Aorta (tissue), 5 donors: ENCODE data around the gene EBF4. TPM values are rescaled to one million over a fixed set of nuclear protein-coding genes. Genes with fewer than 3 reads are reported as not detected.
"Not testable (repeated sequence)": the region's sequence is repeated elsewhere in the genome, so short reads cannot be mapped to it uniquely, and the experiment has no call there.

Source experiments
- ATAC-seq: fragments of 200-7000 bp; cut with Tn5 transposase; one replicate; pipeline ENCODE4 v1.9.1; 2022; ENCODE audit warnings: moderate library complexity; ENCODE audit not compliant: low FRiP score
- DNase-seq, 2 donors: peaks; one replicate each; pipeline ENCODE4 v3.0.0-alpha.2; 2020
- H3K27ac ChIP-seq, 2 donors: one replicate each; pipeline ENCODE4 v1.5.1; 2013; ENCODE audit warnings: low read length in 2 of 2, mild to moderate bottlenecking in 2 of 2, moderate library complexity in 2 of 2, control low read depth in 1 of 2, inconsistent platforms in 1 of 2, low read depth in 1 of 2
- H3K27me3 ChIP-seq, 2 donors: one replicate each; pipeline ENCODE4 v1.6.1; 2013; ENCODE audit warnings: control low read depth in 1 of 2, low read length in 1 of 2, mild to moderate bottlenecking in 1 of 2, moderate library complexity in 1 of 2; ENCODE audit not compliant: insufficient read depth in 2 of 2, control insufficient read depth in 1 of 2
- H3K36me3 ChIP-seq, 2 donors: one replicate each; pipeline ENCODE4 v1.6.1; 2013; ENCODE audit warnings: control low read depth in 1 of 2, low read length in 1 of 2, mild to moderate bottlenecking in 1 of 2; ENCODE audit not compliant: insufficient read depth in 2 of 2, control insufficient read depth in 1 of 2
- H3K4me1 ChIP-seq, 2 donors: one replicate each; pipeline ENCODE4 v1.6.1; 2013; ENCODE audit warnings: low read length in 2 of 2, control low read depth in 1 of 2, mild to moderate bottlenecking in 1 of 2, moderate library complexity in 1 of 2; ENCODE audit not compliant: insufficient read depth in 2 of 2, control insufficient read depth in 1 of 2
- H3K4me3 ChIP-seq, 2 donors: one replicate each; pipeline ENCODE4 v1.5.1; 2013; ENCODE audit warnings: low read length in 2 of 2, control low read depth in 1 of 2, mild to moderate bottlenecking in 1 of 2
- H3K9me3 ChIP-seq: one replicate; pipeline ENCODE4 v1.6.1; 2013; ENCODE audit warnings: mild to moderate bottlenecking, low read length; ENCODE audit not compliant: control insufficient read depth
- WGBS, 2 donors: extraction: QIAGEN DNeasy Blood & Tissue Kit; methylation state at CpG; one replicate each; pipeline ENCODE4 v1.1.7; 2013; 5-methylcytosine and 5-hydroxymethylcytosine counted together
- intact Hi-C, 2 donors: fragments of 100-400 bp; cut with DNase I; formaldehyde crosslinking; loops; one replicate each; pipeline versions ENCODE4 v1.14.2 to v1.15.0; 2022
- polyA plus RNA-seq, 2 donors: library from polyadenylated mRNA; stranded (reverse); fragments of 200-250 nt; gene quantifications; one replicate each; pipeline ENCODE4 v1.2.3, GENCODE V29; 2013
- total RNA-seq, 2 donors: library from RNA; stranded (reverse); fragmentation: NEBNext Ultra II Directional; extraction: Animal tissue kit (Norgen Biotek cat#: 25700); gene quantifications; one replicate each; pipeline ENCODE4 v1.2.1, GENCODE V29; 2021
- donor health status: healthy with polysubstance abuse.
- donor health status: Bipolar disorder and iron deficiency.
- donor health status: DM: no; HTN: no; CAD: no.
- donor health status: DM: no; HTN: no; CAD: no.
- donor health status: DM: yes; HTN: yes; CAD: no.

Gene EBF4
- total and polyA plus RNA-seq, 4 donors: 10.8 to 30.3 (median 18.3) TPM

DNA sequence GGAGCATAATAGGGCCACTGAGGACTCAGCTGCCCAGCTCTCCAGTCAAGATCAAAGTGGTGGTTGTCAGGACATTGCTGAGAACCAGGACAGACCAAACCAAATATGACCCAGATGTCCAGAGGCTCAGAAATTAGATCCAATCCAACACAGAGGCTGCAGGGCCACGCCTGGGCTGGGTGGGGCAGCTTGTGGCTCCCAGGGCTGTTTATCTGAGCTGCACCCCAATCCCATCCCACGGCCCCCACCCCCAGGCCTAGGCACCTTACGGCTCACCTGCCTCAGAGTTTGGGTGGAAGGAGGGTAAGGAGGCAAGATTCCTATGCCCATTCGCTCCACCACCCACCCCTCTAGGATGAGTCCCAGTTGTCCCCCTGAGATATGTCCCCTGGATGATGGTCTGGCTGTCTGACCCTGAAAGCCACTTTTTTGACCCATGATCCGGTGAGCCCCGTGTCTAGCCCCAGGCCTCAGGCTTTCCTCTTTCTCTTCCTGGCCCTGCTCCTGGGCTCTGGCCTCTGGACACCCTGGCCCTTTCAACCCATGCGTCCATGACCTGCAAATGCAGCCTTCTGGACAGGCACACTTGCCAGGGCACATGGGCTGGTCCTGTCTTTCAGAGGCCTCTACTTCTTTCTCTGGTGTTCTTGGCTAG lies 67.8 kb downstream of the EBF4 start:
- DNase-seq: no peak
- Histone ChIP-seq H3K36me3 (no peaks in the 10 kb centered on the region), H3K4me1 (no peaks in the 10 kb centered on the region), H3K9me3 (no peaks in the 10 kb centered on the region), H3K27ac (no peak overlapping the region), H3K4me3 (no peak overlapping the region), H3K27me3 (no peaks in the 10 kb centered on the region)
- intact Hi-C loops: no loop called here
- WGBS, 2 donors: 90 to 95% methylated on average over 7 of the region's 7 CpGs
- ATAC-seq: no peak

GRCh38 chr20:2760952-2761305 lies 68.3 kb downstream of the EBF4 start:
- ATAC-seq: no peak

GRCh38 chr20:2761885-2762284 lies 69.3 kb downstream of the EBF4 start:
- Histone ChIP-seq H3K27me3 (no peaks in the 10 kb centered on the region), H3K4me3 (no peak overlapping the region), H3K27ac (no peak overlapping the region), H3K9me3 (no peaks in the 10 kb centered on the region), H3K36me3 (no peaks in the 10 kb centered on the region), H3K4me1 (no peaks in the 10 kb centered on the region)
- ATAC-seq (no peak), DNase-seq (no peak)
- 96% methylated on average over 4 of the region's 4 CpGs for WGBS, 2 donors
- intact Hi-C loops: no loop called here

More at GRCh38 chr20:2760952-2761305, 68.3 kb downstream of the EBF4 start:
- no peaks in the 10 kb centered on the region for H3K27me3 ChIP-seq
- WGBS, 2 donors: 97 to 98% methylated on average over 2 of the region's 2 CpGs
- H3K36me3 ChIP-seq: no peaks in the 10 kb centered on the region
- H3K4me1 ChIP-seq: no peaks in the 10 kb centered on the region
- no peak for DNase-seq
- H3K4me3 ChIP-seq: no peak overlapping the region
- intact Hi-C loops: no loop called here
- no peak overlapping the region for H3K27ac ChIP-seq
- no peaks in the 10 kb centered on the region for H3K9me3 ChIP-seq

DNA sequence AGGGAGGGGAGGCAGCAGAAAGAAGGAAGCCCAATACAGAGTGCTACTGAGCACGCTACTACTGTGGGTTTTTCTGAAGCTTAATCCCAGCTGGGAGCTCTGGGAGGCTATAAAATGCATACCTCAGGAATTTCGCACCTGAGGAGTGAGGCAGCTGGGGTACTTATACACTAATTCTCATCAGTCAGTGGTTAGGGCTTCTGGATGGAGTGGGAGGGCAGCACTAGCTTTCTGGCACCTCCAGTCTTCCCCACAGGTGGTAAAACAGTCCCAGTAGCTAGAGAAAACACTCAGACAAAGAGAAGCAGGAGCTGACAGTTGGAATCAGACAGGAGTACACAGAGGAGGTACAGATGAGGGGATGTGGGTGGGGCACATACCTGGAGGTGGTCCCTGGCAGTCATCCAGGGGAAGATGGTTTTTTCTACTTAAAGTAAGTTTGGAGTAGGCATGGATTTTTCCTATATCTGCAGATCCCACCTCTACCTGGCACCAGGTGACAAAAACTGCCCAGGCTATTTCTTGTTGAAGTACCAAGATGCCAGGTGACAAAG lies 70.1 kb downstream of the EBF4 start:
- no peaks in the 10 kb centered on the region for H3K27me3 ChIP-seq
- no peaks in the 10 kb centered on the region for H3K4me1 ChIP-seq
- H3K4me3 ChIP-seq: no peak overlapping the region
- H3K9me3 ChIP-seq: no peaks in the 10 kb centered on the region
- no peaks in the 10 kb centered on the region for H3K36me3 ChIP-seq
- ATAC-seq: no peak
- H3K27ac ChIP-seq: no peak overlapping the region
- no peak for DNase-seq
- intact Hi-C loops: no loop called here
- WGBS, 2 donors: 50 to 55% methylated on average over 2 of the region's 2 CpGs

DNA sequence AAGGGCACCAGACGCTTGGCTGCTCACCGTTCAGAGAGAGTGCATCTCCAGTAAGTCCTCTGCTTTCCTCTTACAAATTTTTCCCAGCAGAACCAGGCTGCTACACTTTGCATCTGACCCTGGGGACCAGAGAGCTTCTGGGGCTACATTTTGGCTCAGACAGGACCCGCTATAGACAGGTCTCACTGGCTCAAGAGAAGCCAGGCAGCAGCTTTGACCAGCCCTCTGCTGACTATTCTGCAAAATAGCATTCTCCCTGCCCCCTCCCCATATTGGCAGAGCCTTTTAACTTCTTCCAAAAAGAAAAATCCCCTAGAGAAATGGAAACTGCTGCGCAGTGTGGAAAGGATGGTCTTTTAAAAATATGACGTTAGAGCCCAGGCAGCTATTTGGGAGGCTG lies 70.6 kb downstream of the EBF4 start:
- H3K9me3 ChIP-seq: no peaks in the 10 kb centered on the region
- DNase-seq (no peak), ATAC-seq (no peak)
- 21 to 23% methylated on average over 5 of the region's 5 CpGs for WGBS, 2 donors
- no peaks in the 10 kb centered on the region for H3K36me3 ChIP-seq
- no peak overlapping the region for H3K4me3 ChIP-seq
- intact Hi-C loops: no loop called here
- no peaks in the 10 kb centered on the region for H3K27me3 ChIP-seq
- H3K4me1 ChIP-seq: no peaks in the 10 kb centered on the region
- no peak overlapping the region for H3K27ac ChIP-seq

DNA sequence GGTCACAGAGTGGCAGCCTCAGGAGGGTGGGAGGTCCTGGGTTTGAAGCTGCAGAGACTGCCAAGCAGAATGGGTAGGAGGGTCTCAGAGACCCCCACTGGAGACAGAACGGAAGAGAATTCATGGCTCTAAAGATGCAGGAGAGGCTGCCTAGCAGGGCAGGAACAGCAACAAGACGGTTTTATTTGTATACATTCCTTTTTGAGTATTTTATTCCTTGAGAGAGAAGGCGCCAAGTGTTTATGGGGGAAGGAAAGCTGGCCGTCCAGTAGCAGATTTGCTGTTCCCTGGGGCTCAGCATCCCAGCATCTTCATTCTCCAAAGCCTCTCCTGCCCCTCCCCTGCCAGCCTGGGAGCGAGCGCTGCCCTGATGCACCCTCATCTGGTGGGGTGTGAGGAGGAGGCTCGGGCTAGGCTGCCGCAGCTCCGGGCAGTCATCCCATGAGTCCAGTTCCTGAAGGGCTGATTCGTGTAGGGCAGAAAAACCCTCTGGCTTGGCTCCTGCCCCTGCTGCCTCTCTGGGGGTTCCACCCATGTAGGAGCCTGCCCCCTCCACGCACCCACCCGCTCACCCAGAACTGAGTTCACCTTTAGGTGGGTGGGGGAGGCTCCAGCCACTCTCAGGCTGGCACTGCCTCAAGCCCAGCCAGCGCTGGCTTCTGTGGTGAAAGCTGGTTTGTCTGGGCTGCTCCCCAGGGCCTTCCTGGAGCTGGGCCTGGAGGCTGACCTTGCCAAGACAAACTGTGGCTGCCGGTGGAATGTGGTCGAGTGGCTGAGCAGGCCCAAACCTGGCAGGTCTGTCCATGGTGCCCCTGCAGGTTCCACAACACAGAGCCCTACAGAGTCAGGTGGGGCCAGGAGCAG lies 75.4 kb downstream of the EBF4 start:
- DNase-seq (peak; percentile 84 to 90), ATAC-seq (peak; percentile 89)
- intact Hi-C loops: loop anchor here in 1 of 2 donors (5.0 kb wide), 1 partner anchor 64 kb away; no protein-coding TSS in a partner anchor
- Histone ChIP-seq H3K27me3 (no peaks in the 10 kb centered on the region), H3K4me1 (no peaks in the 10 kb centered on the region), H3K9me3 (no peaks in the 10 kb centered on the region), H3K27ac (no peak overlapping the region), H3K4me3 (no peak overlapping the region), H3K36me3 (no peaks in the 10 kb centered on the region)
- 1 to 6% methylated on average over 15 of the region's 15 CpGs for WGBS, 2 donors

DNA sequence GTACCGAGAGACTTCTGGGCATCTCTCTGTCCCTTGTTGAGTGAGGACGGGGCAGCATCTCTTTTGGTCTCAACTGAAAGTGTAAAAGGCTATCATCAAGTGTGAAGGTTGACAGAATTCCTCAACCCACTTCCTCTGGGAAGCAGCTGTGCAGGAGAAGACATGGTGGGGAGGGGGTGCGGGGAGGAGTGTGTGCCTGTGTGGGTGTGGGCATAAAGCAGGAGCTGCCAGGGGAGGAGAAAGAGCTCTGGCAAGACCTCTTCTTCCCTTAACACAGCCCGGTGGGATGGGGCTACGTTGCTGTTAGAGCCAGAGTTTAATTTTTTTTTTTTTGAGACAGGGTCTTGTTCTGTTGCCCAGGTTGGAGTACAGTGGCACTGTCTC lies 76.0 kb downstream of the EBF4 start:
- Histone ChIP-seq H3K4me1 (no peaks in the 10 kb centered on the region), H3K9me3 (no peaks in the 10 kb centered on the region), H3K27ac (no peak overlapping the region), H3K4me3 (no peak overlapping the region), H3K36me3 (no peaks in the 10 kb centered on the region), H3K27me3 (no peaks in the 10 kb centered on the region)
- ATAC-seq (no peak), DNase-seq (no peak)
- whole genome bisulfite sequencing, 2 donors: 2 to 3% methylated on average over 5 of the region's 5 CpGs
- intact Hi-C loops: loop anchor here in 1 of 2 donors (5.0 kb wide), 1 partner anchor 64 kb away; no protein-coding TSS in a partner anchor

- DNase-seq, intact Hi-C loops: not testable (repeated sequence)
Measured at GRCh38 chr20:2770091-2770490, 77.5 kb downstream of the EBF4 start.

More at GRCh38 chr20:2770091-2770490, 77.5 kb downstream of the EBF4 start:
- not testable (repeated sequence) for H3K4me3 ChIP-seq, H3K27me3 ChIP-seq, H3K9me3 ChIP-seq, H3K4me1 ChIP-seq, ATAC-seq, H3K27ac ChIP-seq, H3K36me3 ChIP-seq
- WGBS, 2 donors: 86 to 90% methylated on average over 12 of the region's 12 CpGs
